Activated gamma-delta T cell treated with anti-CD3 and anti-CD28 coated beads, Interleukin-2, amount 50 U/mL, for 16 hours (primary cell): ENCODE results near the gene CADPS.
"Not testable (repeated sequence)": the region's sequence is repeated elsewhere in the genome, so short reads cannot be mapped to it uniquely, and the experiment has no call there.

Experiments used
- DNase-seq: peaks from one replicate; pipeline ENCODE4 v3.0.0-alpha.2; 2020; ENCODE audit warnings: low read depth

Gene CADPS

GRCh38 chr3:62592408-62592807, 282.8 kb downstream of the CADPS start:
- no peak for DNase-seq

- no peak for DNase-seq
Observed at GRCh38 chr3:62589078-62589477, 286.1 kb downstream of the CADPS start.

DNA sequence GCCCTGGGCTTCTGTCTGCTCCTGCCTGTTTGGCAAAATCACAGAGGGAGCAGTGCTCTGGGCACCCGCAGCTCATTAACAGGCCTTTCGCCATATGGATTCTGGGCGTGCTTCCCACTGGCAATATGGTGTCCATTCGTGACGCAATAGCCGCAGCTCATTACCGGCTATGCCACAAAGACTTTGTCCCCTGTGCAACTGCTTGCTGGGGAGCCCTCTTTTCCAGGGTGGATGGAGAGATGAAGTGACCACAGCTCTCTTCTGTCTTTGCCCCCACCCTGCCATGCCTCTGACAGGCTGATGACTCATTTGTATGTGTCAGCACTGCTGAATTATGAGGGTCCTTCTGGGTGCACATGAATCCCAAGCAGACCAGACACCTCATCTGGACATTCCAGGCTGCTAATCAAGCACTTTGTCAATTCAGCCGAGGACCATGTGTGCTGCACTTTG, 287.6 kb downstream of the CADPS start:
- no peak for DNase-seq

DNA sequence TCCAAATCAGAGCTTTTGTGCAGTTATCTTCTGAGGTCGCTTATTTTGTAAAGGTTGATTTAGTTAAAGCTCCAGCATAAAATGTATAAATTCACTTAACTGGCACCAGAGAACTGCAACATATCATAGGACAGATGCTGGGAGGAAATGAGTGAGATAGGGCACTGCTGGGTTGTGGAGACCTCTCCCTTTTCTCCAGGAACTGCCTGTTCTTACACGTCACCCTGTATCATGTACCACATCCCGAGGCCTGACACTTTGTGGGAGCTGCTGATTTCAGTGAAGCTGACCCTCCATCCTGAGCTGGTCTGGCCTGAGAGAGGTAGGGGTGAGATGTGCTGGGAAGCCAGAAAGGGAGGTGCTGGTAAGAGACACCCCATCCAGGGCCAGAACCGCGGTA, 288.0 kb downstream of the CADPS start:
- DNase-seq = no peak

- no peak for DNase-seq
Observed at GRCh38 chr3:62586356-62586755, 288.9 kb downstream of the CADPS start.

- no peak for DNase-seq
Observed at GRCh38 chr3:62585861-62586260, 289.4 kb downstream of the CADPS start.

GRCh38 chr3:62584636-62585035, 290.6 kb downstream of the CADPS start:
- DNase-seq = no peak

GRCh38 chr3:62582495-62583172, 292.6 kb downstream of the CADPS start:
- no peak for DNase-seq

DNA sequence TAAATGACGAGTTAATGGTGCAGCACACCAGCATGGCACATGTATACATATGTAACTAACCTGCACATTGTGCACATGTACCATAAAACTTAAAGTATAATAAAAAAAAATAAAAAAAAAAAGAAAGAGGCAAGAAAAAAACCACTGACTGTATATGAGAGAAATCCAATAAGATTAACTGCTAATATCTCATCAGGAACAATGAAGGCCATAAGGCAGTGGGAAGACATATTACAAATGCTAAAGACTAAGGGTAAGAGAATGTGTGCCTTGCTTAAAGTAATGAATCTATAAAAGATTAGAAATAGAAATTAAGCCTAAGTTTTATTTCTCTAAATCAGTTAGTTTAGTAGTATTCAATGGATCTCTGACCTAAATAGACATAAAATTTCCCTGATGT, 294.7 kb downstream of the CADPS start:
- not testable (repeated sequence) for DNase-seq

GRCh38 chr3:62577153-62577552, 298.1 kb downstream of the CADPS start:
- DNase-seq = no peak

GRCh38 chr3:62574266-62574898, 300.8 kb downstream of the CADPS start:
- DNase-seq = no peak

DNA sequence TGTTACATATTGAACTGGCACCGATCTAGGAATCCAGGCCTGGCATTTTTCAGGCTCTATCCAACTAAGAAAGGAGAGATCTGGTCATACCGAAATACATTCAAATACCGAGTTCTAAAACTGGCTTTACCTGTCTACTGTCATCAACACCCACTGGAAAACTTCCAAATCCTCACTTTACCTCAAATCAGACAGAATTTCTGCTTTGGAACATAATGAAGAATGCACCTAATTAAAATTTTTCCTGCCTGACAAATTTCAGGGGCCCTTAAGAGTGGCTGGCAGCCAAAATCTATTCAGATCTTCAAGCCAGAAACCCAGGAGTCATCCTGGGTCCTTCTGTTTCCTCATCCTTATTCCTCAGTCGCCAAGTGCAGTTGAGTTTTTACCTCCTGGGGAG, 303.3 kb downstream of the CADPS start:
- DNase-seq = no peak

DNA sequence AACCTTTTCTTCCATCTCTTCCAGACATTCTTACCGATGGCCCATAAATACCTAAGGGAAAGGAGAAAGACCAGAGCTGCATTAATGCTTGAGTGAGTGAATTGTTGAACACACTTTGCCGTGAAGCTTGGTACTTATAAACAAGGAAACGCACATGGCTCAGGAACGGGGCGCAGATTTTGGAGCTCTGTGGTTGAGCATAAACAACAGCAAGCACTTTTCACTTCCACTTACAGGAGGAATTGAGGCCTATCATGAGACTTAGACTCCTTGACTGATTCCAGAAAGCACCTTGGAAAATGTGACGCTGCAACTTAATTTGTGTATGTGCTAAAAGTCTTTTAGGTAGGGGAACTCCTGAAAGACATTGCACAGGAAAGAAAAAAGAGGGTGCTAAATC, 304.3 kb downstream of the CADPS start:
- DNase-seq = no peak

- no peak for DNase-seq
Observed at GRCh38 chr3:62569609-62570008, 305.6 kb downstream of the CADPS start.

GRCh38 chr3:62567097-62568021, 307.9 kb downstream of the CADPS start:
- DNase-seq = no peak

GRCh38 chr3:62566022-62566557, 309.1 kb downstream of the CADPS start:
- DNase-seq = no peak

DNA sequence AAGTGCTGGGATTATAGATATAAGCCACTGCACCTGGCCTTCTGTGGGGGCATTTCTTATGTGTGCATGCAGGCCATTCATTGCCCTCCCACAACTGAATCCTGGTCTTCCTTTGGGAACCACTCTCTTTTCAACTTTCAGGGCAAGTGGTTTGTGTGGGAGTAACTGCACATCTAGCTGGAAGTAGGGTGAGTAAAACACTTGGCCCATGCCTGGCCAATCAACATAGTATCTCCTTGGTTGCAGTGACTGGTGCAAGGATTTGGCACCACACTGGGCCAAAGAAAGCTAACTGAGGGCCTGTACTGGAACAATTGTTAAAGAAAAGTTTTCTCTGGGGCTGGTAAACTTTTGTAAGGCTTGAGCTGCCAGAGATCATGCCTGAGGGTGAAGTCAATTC, 312.6 kb downstream of the CADPS start:
- no peak for DNase-seq

GRCh38 chr3:62562017-62562416, 313.2 kb downstream of the CADPS start:
- no peak for DNase-seq

DNA sequence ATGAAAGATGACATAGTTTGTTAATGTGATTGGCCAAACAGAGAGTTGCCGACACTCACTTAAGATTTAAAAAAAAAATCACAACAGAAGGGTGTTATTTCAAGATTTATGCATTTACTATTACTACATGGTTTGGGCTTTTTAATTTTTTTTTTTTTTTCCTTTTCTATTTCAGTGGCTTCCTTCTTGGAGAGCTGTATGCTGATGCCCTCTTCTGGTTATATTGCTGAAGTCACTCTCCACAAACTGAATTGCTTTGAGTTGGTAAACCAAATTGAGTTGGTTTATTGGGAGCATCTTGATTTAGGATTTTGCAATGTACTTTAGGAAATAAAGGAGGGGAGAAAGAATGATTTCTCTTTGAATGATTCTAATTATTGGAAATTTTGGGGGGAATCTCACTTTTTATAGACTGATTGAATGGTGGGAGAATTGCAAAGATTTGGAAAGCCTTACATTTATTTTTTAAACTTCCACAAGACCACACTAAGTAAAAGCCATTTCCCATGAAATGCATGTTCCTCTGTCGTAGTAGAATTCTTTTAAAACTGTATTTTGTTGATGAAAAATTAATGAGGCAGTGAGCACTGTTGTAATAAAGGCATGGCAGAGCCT, 315.3 kb downstream of the CADPS start:
- DNase-seq = no peak

- DNase-seq = no peak
Observed at GRCh38 chr3:62558549-62559112, 316.6 kb downstream of the CADPS start.

DNA sequence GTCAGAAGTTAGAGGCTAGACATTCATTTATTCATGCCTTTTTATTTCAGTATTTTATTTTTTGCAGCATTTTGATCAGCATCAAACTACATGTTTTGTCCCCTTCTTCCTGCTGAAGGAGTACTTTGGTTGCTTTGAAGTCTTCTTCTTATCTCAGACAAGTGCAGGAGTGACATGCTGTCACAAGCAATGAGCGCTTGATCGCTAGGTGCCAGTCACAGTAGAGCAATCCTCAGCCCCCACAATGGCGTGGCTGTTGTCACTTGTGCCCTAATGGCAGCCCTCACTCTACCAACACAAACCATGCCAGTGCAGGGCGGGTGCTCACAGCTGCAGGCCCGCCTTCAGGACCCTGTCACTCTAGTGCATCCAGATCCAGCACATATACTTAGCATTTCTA, 317.2 kb downstream of the CADPS start:
- no peak for DNase-seq

DNA sequence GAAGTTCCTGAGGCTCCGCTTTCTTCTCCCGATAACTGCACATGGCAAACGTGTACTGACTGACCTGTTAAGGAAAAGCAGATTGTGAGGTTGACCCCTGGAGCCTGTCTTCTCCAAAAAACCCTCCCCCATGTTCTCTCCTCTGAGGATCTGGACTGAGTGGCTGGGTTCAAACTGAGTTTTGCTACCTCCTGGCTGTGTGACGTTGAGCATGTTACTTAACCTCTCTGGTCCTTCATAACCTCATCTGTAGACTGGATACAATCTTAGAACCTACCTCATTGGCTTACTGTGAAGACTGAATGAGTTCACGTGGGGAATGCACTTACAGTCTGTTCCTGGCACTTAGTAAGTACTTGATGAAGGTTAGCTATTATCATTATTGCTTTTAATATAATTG, 317.8 kb downstream of the CADPS start:
- no peak for DNase-seq
